SU-DHL-6 (cell line): Measurements from ENCODE around the gene SLC7A6.

Source experiments
- H2AFZ ChIP-seq: fragments of 200-600 bp; sonication (generic); 2 replicates; pipeline ENCODE4 v1.6.1; 2014; ENCODE audit warnings: low read depth, mild to moderate bottlenecking, moderate library complexity, mixed read lengths, antibody characterized with exemption, low read length; ENCODE audit not compliant: severe bottlenecking
- H3F3A ChIP-seq: fragments of 200-600 bp; shearing (Covaris generic); 2 replicates; pipeline ENCODE4 v1.6.0; 2016; ENCODE audit warnings: antibody characterized with exemption, mild to moderate bottlenecking; ENCODE audit not compliant: insufficient read depth
- H3K27ac ChIP-seq: fragments of 200-600 bp; sonication (generic); 2 replicates; pipeline ENCODE4 v1.5.1; 2016; ENCODE audit warnings: low read depth, mild to moderate bottlenecking, low read length, moderate library complexity, mixed read lengths
- H3K27me3 ChIP-seq: fragments of 200-600 bp; sonication (generic), shearing (Covaris generic); 2 replicates; pipeline ENCODE4 v1.6.0; 2014; ENCODE audit warnings: mild to moderate bottlenecking, low read length
- H3K36me3 ChIP-seq: fragments of 200-600 bp; sonication (generic); 2 replicates; pipeline ENCODE4 v1.6.1; 2014; ENCODE audit warnings: mild to moderate bottlenecking, low read length, mixed read lengths
- H3K4me2 ChIP-seq: fragments of 300-600, 200-600 bp; shearing (Covaris generic), sonication (generic); 2 replicates; pipeline ENCODE4 v1.6.0; 2014; ENCODE audit warnings: low read length, low read depth, mild to moderate bottlenecking; ENCODE audit not compliant: poor library complexity, severe bottlenecking
- H3K4me3 ChIP-seq: fragments of 200-600 bp; sonication (generic); 2 replicates; pipeline ENCODE4 v1.5.1; 2014; ENCODE audit warnings: antibody characterized with exemption, low read length, mild to moderate bottlenecking, mixed read lengths; ENCODE audit not compliant: insufficient read depth, poor library complexity, severe bottlenecking
- H3K79me2 ChIP-seq: fragments of 200-600 bp; sonication (generic); 2 replicates; pipeline ENCODE4 v1.6.1; 2014; ENCODE audit warnings: mild to moderate bottlenecking, low read length, moderate library complexity; ENCODE audit not compliant: insufficient read depth
- H3K9ac ChIP-seq: fragments of 200-600 bp; sonication (generic); 2 replicates; pipeline ENCODE4 v1.7.0; 2014; ENCODE audit warnings: mild to moderate bottlenecking, low read length
- H3K9me2 ChIP-seq: fragments of 200-600 bp; sonication (generic); replicated peaks from 2 replicates; pipeline ENCODE4 v1.6.1; 2014; ENCODE audit warnings: low read length; ENCODE audit not compliant: insufficient read depth
- H3K9me3 ChIP-seq: fragments of 200-600 bp; sonication (generic); 2 replicates; pipeline ENCODE4 v1.6.1; 2014; ENCODE audit warnings: low read length, mixed read lengths; ENCODE audit not compliant: insufficient read depth
- H4K20me1 ChIP-seq: fragments of 200-600 bp; sonication (generic); 2 replicates; pipeline ENCODE4 v1.6.1; 2014; ENCODE audit warnings: low read depth, mild to moderate bottlenecking, antibody characterized with exemption, low read length, moderate library complexity, mixed read lengths
- CTCF ChIP-seq: fragments of 200-600 bp; sonication (generic); IDR thresholded peaks from one replicate; pipeline ENCODE4 v1.5.1; 2017; ENCODE audit warnings: antibody characterized with exemption, mild to moderate bottlenecking, low read length, moderate library complexity; ENCODE audit not compliant: insufficient read depth, poor library complexity, severe bottlenecking
- EZH2phosphoT487 ChIP-seq: fragments of 200-600 bp; sonication (generic), shearing (Covaris generic); conservative IDR thresholded peaks from 2 replicates; pipeline ENCODE4 v1.6.1; 2018; ENCODE audit warnings: mild to moderate bottlenecking, antibody characterized with exemption, low read length, moderate library complexity, mixed read lengths

SLC7A6 gene

GRCh38 chr16:68236137-68236825, 28.0 kb upstream of the SLC7A6 start:
- Histone ChIP-seq H2AFZ (no peak overlapping the region), H3K36me3 (no peaks in the 10 kb centered on the region), H3K9me3 (no peaks in the 10 kb centered on the region), H3F3A (peaks cover 7% of the 10 kb centered on the region; the same call in 1 of the 2 replicates), H3K4me2 (no peak overlapping the region), H3K27me3 (no peaks in the 10 kb centered on the region), H3K27ac (no peak overlapping the region), H3K4me3 (no peak overlapping the region), H4K20me1 (no peaks in the 10 kb centered on the region), H3K79me2 (no peaks in the 10 kb centered on the region), H3K9me2 (no peaks in the 10 kb centered on the region), H3K9ac (no peak overlapping the region)
- TF ChIP-seq EZH2phosphoT487 (no peak), CTCF (no peak)

GRCh38 chr16:68236826-68237242, 27.5 kb upstream of the SLC7A6 start:
- no peak overlapping the region for H3K27ac ChIP-seq
- no peaks in the 10 kb centered on the region for H3K27me3 ChIP-seq
- no peaks in the 10 kb centered on the region for H3K9me3 ChIP-seq
- H3K4me3 ChIP-seq, result peak overlapping the region; percentile 53
- H3K79me2 ChIP-seq, result no peaks in the 10 kb centered on the region
- no peaks in the 10 kb centered on the region for H3K9me2 ChIP-seq
- H4K20me1 ChIP-seq, result no peaks in the 10 kb centered on the region
- H3F3A ChIP-seq, result peaks cover 7% of the 10 kb centered on the region; the same call in 1 of the 2 replicates
- H3K9ac ChIP-seq, result peak overlapping the region; percentile 51; the same call in 1 of the 2 replicates
- peak overlapping the region; percentile 88 for H2AFZ ChIP-seq
- peak overlapping the region; percentile 66 for H3K4me2 ChIP-seq
- TF ChIP-seq CTCF (no peak), EZH2phosphoT487 (no peak)
- no peaks in the 10 kb centered on the region for H3K36me3 ChIP-seq

- peak overlapping the region; percentile 53 for H3K4me3 ChIP-seq
- no peaks in the 10 kb centered on the region for H3K79me2 ChIP-seq
- H3K27me3 ChIP-seq, result no peaks in the 10 kb centered on the region
- no peak for TF ChIP-seq EZH2phosphoT487
- TF ChIP-seq CTCF, result no peak
- H3K9ac ChIP-seq, result peak overlapping the region; percentile 51
- no peaks in the 10 kb centered on the region for H3K36me3 ChIP-seq
- no peaks in the 10 kb centered on the region for H4K20me1 ChIP-seq
- H3K9me2 ChIP-seq, result no peaks in the 10 kb centered on the region
- H3F3A ChIP-seq, result peaks cover 7% of the 10 kb centered on the region; the same call in 1 of the 2 replicates
- H2AFZ ChIP-seq, result peak overlapping the region; percentile 88
- H3K4me2 ChIP-seq, result peak overlapping the region; percentile 66
- no peaks in the 10 kb centered on the region for H3K9me3 ChIP-seq
- H3K27ac ChIP-seq, result no peak overlapping the region
These were observed 26.9 kb upstream of the SLC7A6 start for GRCh38 chr16:68237243-68238028.
